ENCODE results near the gene NCKAP5.

GRCh38 chr2:133135035-133135654 is 433.1 kb downstream of the NCKAP5 start:
- TF ChIP-seq POLR2A (IDR thresholded peaks at IDR 0.05) (no peak), CTCF (IDR thresholded peaks at IDR 0.05) (no peak)
